Type B pancreatic cell (in vitro differentiated cells): ENCODE measurements around the gene TSPAN11. TPM values are rescaled to one million over a fixed set of nuclear protein-coding genes. Genes with fewer than 3 reads are reported as not detected.

Experiments used
- DNase-seq: peaks from one replicate; pipeline ENCODE4 v3.0.0; 2021; ENCODE audit warnings: mixed read lengths; ENCODE audit not compliant: unreplicated experiment; ENCODE audit errors: extremely low spot score
- H3K27ac Mint-ChIP-seq: 2 replicates; pipeline ENCODE4 v1.8.0; 2021; ENCODE audit warnings: mild to moderate bottlenecking, mixed read lengths
- H3K27me3 Mint-ChIP-seq: 2 replicates; pipeline ENCODE4 v1.8.0; 2021; ENCODE audit warnings: mixed read lengths
- H3K36me3 Mint-ChIP-seq: 2 replicates; pipeline ENCODE4 v1.8.0; 2021; ENCODE audit warnings: mixed read lengths
- H3K4me1 Mint-ChIP-seq: one replicate; pipeline ENCODE4 v1.8.0; 2021; ENCODE audit warnings: mixed read lengths; ENCODE audit not compliant: unreplicated experiment
- H3K4me3 Mint-ChIP-seq: 2 replicates; pipeline ENCODE4 v1.8.0; 2021; ENCODE audit warnings: mild to moderate bottlenecking, mixed read lengths
- H3K9me3 Mint-ChIP-seq: 2 replicates; pipeline ENCODE4 v1.8.0; 2021; ENCODE audit warnings: mixed read lengths
- CTCF ChIP-seq: fragments of 200-600 bp; sonication (generic); conservative IDR thresholded peaks from 2 replicates; pipeline ENCODE4 v1.5.0; 2021; ENCODE audit warnings: antibody characterized with exemption, mild to moderate bottlenecking
- total RNA-seq: library from RNA; stranded (reverse); gene quantifications from 2 replicates; pipeline ENCODE4 v1.2.1, GENCODE V29; 2021; ENCODE audit warnings: low replicate concordance

TSPAN11 gene
- total RNA-seq, 1 donor from 2014 or later: 52.3 TPM

DNA sequence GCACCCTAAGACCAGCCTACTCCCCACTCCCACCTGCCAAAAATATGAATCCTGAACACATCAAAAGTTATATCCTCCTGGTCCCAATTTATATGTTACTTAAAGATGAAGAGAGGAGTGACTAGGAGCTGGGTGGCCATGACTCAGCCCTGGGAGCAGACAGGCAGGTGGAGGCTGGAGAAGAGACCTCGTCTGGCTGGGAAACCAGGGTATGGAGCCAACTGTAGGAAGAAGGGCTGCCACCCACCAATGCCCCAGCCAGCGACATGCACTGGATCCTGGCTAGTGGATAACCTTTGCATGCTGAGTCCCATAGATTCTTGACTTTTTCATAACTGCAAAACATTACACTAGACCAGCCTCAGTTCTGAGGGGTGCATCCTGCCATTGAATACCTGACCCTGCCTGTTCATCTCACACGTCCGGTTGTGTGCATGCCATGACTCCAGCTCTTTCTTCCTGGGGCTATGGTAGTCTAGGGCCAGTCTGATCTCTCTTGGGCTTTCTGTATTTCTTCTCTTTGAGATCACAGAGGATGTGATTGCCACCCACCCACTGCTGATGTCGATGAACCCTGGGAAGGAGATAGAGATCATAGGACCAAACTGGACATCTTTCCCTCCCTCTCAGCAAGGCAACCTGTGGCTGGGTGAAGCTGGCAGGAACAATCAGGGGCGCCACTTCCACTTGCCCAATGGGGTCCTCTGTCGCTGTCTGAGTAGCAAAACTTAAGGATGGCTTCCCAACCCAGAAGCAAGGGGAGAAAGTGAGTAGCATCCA, 77.5 kb downstream of the TSPAN11 start:
- peaks cover 18% of the 10 kb centered on the region for H3K27me3 Mint-ChIP-seq
- TF ChIP-seq CTCF: no peak
- no peaks in the 10 kb centered on the region for H3K36me3 Mint-ChIP-seq
- no peak overlapping the region for H3K4me3 Mint-ChIP-seq
- no peak overlapping the region for H3K27ac Mint-ChIP-seq
- DNase-seq: no peak
- no peaks in the 10 kb centered on the region for H3K9me3 Mint-ChIP-seq
- H3K4me1 Mint-ChIP-seq: peaks cover 4% of the 10 kb centered on the region

DNA sequence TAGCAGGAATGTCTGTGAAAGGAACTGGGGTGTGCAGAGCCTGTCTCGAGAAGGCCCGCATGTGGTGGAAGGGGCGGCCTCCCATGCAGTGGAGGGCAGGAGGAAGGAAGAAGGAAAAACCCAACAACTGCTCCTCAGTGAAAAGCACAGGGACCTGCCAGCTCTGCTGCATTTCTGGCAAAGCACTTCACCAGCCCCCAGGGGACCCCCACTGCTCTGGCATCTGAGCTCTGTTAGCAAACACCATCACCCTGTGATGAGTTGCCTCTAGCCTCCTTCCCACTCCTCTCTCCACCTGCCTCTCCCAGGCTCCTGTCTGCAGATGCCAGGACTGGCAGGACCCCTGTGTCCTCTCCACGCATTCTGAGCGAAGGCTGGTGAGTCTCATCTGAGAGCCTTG, 78.1 kb downstream of the TSPAN11 start:
- no peak for TF ChIP-seq CTCF
- Mint-ChIP-seq H3K4me3 (no peak overlapping the region), H3K27ac (no peak overlapping the region), H3K9me3 (no peaks in the 10 kb centered on the region), H3K36me3 (no peaks in the 10 kb centered on the region), H3K27me3 (peaks cover 18% of the 10 kb centered on the region), H3K4me1 (peaks cover 4% of the 10 kb centered on the region)
- DNase-seq: no peak

DNA sequence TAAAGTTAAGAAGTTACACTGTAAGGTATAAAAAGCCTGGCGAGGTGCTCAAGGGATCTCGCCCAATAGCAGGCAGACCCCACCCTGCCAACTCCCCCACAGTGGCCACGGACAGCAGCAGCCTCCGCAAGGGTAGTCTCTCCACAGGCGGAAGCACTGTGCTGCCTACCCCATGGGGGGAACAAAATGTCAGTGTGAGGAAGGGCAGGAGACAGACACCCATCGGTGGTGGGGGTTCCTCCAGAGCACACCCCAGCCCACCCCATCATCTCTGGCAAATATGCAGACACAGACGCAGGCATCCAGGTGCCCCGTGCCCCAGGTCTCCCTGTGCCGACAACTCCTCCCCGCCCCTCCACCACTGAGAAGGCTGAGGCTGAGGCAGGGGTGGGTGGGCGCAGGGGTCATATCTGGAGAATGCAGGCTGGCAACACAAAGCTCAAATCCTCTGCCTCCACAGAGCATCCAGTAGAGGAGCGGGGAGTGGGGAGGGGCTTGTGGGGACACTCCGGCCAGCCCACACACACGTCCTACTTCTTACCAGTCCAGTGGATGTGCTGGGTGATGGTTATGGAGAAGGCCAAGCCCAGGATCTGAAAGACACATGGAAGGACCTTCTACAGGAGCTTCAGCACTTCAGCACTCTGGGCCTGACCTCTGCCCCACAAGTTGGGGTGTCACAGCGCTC, 78.9 kb downstream of the TSPAN11 start:
- H3K36me3 Mint-ChIP-seq: no peaks in the 10 kb centered on the region

DNA sequence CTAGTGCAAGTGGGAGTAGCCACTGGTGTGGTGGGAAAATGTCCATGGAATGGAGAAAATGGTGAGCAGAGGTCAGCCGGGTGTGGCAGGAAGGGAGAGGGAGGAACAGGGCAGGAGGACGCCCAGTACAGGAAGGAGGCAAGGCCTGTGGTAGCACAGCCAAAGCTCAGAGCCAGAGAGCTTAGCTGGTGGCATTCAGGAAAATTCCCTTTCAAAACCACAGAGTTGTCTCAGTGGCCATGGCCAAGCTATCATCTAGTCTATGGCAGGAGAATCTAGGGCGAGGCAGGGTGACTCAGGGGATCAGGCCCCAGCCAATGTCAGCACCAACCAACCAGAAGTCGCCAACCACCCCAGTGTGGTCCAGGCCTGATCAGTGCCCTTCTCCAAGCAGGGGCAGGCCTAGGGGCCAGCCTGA, 79.4 kb downstream of the TSPAN11 start:
- peaks cover 4% of the 10 kb centered on the region for H3K4me1 Mint-ChIP-seq
- DNase-seq: no peak
- no peak overlapping the region for H3K27ac Mint-ChIP-seq

More for the DNA sequence above, 78.9 kb downstream of the TSPAN11 start:
- Mint-ChIP-seq H3K9me3 (no peaks in the 10 kb centered on the region), H3K4me1 (peaks cover 4% of the 10 kb centered on the region), H3K27me3 (peaks cover 15% of the 10 kb centered on the region), H3K4me3 (no peak overlapping the region), H3K27ac (no peak overlapping the region)
- no peak for TF ChIP-seq CTCF
- no peak for DNase-seq

More for the DNA sequence above, 79.4 kb downstream of the TSPAN11 start:
- no peak for TF ChIP-seq CTCF
- Mint-ChIP-seq H3K4me3 (no peak overlapping the region), H3K36me3 (no peaks in the 10 kb centered on the region), H3K27me3 (peaks cover 10% of the 10 kb centered on the region), H3K9me3 (no peaks in the 10 kb centered on the region)
